ENCODE data around the gene FERMT3.

Gene FERMT3

GRCh38 chr11:64258356-64258755 lies 51.8 kb downstream of the FERMT3 start:
- Histone ChIP-seq H3K9me3 (ENCODE audit: control insufficient read depth, insufficient read depth, low read length) (no peaks in the 10 kb centered on the region), H3K4me1 (ENCODE audit: control insufficient read depth, insufficient read depth, low read length) (peaks cover 1% of the 10 kb centered on the region), H3K36me3 (ENCODE audit: control insufficient read depth, insufficient read depth, low read length) (peaks cover 76% of the 10 kb centered on the region), H3K9ac (ENCODE audit: low read depth, low read length) (no peak overlapping the region), H3K4me3 (ENCODE audit: low read depth, low read length) (no peak overlapping the region), H3K27me3 (ENCODE audit: control insufficient read depth, insufficient read depth, low read length) (no peaks in the 10 kb centered on the region)

DNA sequence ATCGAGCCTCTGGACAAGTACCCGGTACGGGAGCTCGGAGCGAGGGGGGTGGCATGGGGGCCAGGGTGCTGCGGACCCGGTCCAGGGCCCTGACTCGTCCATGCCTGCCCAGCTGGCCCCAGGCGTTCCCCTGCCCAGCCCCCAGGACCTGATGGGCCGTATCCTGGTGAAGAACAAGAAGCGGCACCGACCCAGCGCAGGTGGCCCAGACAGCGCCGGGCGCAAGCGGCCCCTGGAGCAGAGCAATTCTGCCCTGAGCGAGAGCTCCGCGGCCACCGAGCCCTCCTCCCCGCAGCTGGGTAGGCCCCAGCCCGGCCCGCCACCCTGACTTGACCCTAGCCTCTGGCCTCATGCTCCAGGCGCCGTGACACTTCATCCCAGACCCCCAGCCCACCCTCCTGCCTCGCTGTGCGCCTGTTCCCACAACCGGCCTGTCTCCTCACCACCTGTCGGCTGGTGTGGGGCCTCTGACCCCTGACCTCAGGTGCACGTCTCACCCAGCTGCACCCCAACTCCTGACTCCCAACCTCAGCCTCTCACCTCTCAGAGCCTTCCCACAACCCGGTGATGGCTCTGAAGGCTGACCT lies 52.5 kb downstream of the FERMT3 start:
- H3K27me3 ChIP-seq (ENCODE audit: control insufficient read depth, insufficient read depth, low read length): no peaks in the 10 kb centered on the region
- H3K4me1 ChIP-seq (ENCODE audit: control insufficient read depth, insufficient read depth, low read length): no peaks in the 10 kb centered on the region
- H3K9ac ChIP-seq (ENCODE audit: low read depth, low read length): no peak overlapping the region
- H3K4me3 ChIP-seq (ENCODE audit: low read depth, low read length): no peak overlapping the region
- no peaks in the 10 kb centered on the region for H3K9me3 ChIP-seq (ENCODE audit: control insufficient read depth, insufficient read depth, low read length)
- H3K36me3 ChIP-seq (ENCODE audit: control insufficient read depth, insufficient read depth, low read length): peaks cover 82% of the 10 kb centered on the region

GRCh38 chr11:64259533-64260067 lies 53.1 kb downstream of the FERMT3 start:
- H3K9ac ChIP-seq (ENCODE audit: low read depth, low read length): no peak overlapping the region
- no peak overlapping the region for H3K4me3 ChIP-seq (ENCODE audit: low read depth, low read length)
- H3K4me1 ChIP-seq (ENCODE audit: control insufficient read depth, insufficient read depth, low read length): no peaks in the 10 kb centered on the region
- no peaks in the 10 kb centered on the region for H3K9me3 ChIP-seq (ENCODE audit: control insufficient read depth, insufficient read depth, low read length)
- no peaks in the 10 kb centered on the region for H3K27me3 ChIP-seq (ENCODE audit: control insufficient read depth, insufficient read depth, low read length)
- peaks cover 82% of the 10 kb centered on the region for H3K36me3 ChIP-seq (ENCODE audit: control insufficient read depth, insufficient read depth, low read length)

DNA sequence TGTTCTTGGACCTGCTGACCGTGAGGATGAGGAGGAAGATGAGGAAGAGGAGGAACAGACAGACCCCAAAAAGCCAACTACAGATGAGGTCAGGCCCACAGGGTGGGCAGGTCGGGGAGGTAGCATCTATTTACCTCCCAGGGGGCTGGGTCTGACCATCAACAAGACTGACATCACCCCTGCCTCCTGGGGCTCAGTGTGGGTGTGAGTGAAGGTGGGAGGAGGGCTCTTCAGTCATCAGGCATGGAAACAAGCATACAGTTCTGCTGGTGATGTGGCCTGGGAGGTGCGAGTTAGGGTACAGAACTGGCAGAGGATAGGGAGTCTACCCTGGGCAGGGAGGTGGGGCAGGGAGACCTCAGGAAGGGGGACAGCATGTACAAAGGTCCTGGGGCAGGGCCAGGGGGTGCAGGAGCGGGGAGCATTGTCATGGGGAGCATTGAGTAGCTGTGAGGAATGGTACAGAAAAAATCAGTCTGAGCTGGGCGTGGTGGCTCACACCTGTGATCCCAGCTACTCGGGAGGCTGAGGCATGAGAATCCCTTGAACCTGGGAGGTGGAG lies 53.7 kb downstream of the FERMT3 start:
- Histone ChIP-seq H3K36me3 (ENCODE audit: control insufficient read depth, insufficient read depth, low read length) (peaks cover 77% of the 10 kb centered on the region), H3K9ac (ENCODE audit: low read depth, low read length) (no peak overlapping the region), H3K4me3 (ENCODE audit: low read depth, low read length) (no peak overlapping the region), H3K9me3 (ENCODE audit: control insufficient read depth, insufficient read depth, low read length) (no peaks in the 10 kb centered on the region), H3K27me3 (ENCODE audit: control insufficient read depth, insufficient read depth, low read length) (no peaks in the 10 kb centered on the region), H3K4me1 (ENCODE audit: control insufficient read depth, insufficient read depth, low read length) (no peaks in the 10 kb centered on the region)

DNA sequence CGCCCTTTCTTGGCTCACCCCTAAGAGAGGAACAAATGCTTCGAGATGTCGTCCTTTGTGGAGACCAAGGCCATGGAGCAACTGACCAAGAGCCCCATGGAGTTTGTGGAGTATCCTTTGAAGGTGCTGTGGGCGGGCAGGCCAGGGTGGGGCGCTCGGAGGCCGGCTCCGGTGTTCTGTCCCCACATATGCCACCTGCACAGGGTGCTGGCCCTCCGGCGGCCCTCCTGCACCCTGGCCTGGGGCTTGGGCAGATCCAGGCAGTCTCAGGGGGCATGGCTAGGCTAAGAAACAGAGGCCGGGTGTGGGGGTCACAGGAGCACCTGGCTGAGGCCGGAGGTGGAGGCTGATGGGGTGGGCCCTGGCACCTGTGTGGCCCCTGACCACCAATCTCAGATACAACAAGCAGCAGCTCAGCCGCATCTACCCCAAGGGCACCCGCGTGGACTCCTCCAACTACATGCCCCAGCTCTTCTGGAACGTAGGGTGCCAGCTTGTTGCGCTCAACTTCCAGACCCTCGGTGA lies 55.1 kb downstream of the FERMT3 start:
- H3K27me3 ChIP-seq (ENCODE audit: control insufficient read depth, insufficient read depth, low read length): no peaks in the 10 kb centered on the region
- H3K9ac ChIP-seq (ENCODE audit: low read depth, low read length): no peak overlapping the region
- H3K4me3 ChIP-seq (ENCODE audit: low read depth, low read length): no peak overlapping the region
- peaks cover 77% of the 10 kb centered on the region for H3K36me3 ChIP-seq (ENCODE audit: control insufficient read depth, insufficient read depth, low read length)
- H3K9me3 ChIP-seq (ENCODE audit: control insufficient read depth, insufficient read depth, low read length): no peaks in the 10 kb centered on the region
- H3K4me1 ChIP-seq (ENCODE audit: control insufficient read depth, insufficient read depth, low read length): no peaks in the 10 kb centered on the region

DNA sequence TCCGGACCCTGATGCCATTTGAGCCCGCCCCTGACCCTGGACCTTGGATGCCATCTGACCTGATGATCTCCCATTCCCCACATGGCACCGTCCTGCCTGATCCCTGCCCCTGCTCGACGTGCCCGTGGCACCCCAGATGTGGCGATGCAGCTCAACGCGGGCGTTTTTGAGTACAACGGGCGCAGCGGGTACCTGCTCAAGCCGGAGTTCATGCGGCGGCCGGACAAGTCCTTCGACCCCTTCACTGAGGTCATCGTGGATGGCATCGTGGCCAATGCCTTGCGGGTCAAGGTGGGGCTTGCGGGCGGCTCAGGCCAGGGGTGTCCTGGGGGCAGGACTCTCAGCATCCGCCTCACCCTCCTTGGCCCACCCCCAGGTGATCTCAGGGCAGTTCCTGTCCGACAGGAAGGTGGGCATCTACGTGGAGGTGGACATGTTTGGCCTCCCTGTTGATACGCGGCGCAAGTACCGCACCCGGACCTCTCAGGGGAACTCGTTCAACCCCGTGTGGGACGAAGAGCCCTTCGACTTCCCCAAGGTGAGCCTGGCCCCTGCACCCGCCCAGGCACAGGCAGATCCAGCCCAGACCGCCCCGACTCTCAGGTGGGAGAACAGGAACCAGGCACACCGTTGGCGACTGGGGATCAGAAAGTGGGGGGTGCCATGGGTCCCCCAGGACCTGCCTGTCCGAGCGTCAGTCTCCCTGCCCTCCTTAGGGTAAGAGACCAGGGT lies 55.9 kb downstream of the FERMT3 start:
- Histone ChIP-seq H3K36me3 (ENCODE audit: control insufficient read depth, insufficient read depth, low read length) (peaks cover 82% of the 10 kb centered on the region), H3K4me1 (ENCODE audit: control insufficient read depth, insufficient read depth, low read length) (no peaks in the 10 kb centered on the region), H3K27me3 (ENCODE audit: control insufficient read depth, insufficient read depth, low read length) (no peaks in the 10 kb centered on the region), H3K4me3 (ENCODE audit: low read depth, low read length) (no peak overlapping the region), H3K9ac (ENCODE audit: low read depth, low read length) (no peak overlapping the region), H3K9me3 (ENCODE audit: control insufficient read depth, insufficient read depth, low read length) (no peaks in the 10 kb centered on the region)

- Histone ChIP-seq H3K9me3 (ENCODE audit: control insufficient read depth, insufficient read depth, low read length) (no peaks in the 10 kb centered on the region), H3K4me1 (ENCODE audit: control insufficient read depth, insufficient read depth, low read length) (no peaks in the 10 kb centered on the region), H3K27me3 (ENCODE audit: control insufficient read depth, insufficient read depth, low read length) (no peaks in the 10 kb centered on the region), H3K4me3 (ENCODE audit: low read depth, low read length) (no peak overlapping the region), H3K9ac (ENCODE audit: low read depth, low read length) (no peak overlapping the region), H3K36me3 (ENCODE audit: control insufficient read depth, insufficient read depth, low read length) (peaks cover 77% of the 10 kb centered on the region)
These were observed 56.8 kb downstream of the FERMT3 start for GRCh38 chr11:64263021-64263946.

DNA sequence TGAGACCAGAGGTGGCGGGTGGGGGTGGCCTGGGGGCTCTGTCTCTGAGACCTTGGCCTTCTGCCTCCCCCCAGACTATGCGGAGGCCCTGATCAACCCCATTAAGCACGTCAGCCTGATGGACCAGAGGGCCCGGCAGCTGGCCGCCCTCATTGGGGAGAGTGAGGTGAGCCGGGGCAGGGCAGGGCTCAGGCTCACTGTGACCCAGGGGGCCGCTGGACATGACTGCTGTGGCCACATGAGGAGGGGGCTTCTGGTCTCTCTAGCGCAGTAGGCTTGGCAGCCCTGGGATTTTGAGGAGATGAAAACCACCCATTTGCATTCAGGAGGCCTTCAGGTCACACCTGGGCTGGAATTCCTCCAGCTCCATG lies 57.4 kb downstream of the FERMT3 start:
- Histone ChIP-seq H3K27me3 (ENCODE audit: control insufficient read depth, insufficient read depth, low read length) (no peaks in the 10 kb centered on the region), H3K4me1 (ENCODE audit: control insufficient read depth, insufficient read depth, low read length) (no peaks in the 10 kb centered on the region), H3K9ac (ENCODE audit: low read depth, low read length) (no peak overlapping the region), H3K36me3 (ENCODE audit: control insufficient read depth, insufficient read depth, low read length) (peaks cover 71% of the 10 kb centered on the region), H3K9me3 (ENCODE audit: control insufficient read depth, insufficient read depth, low read length) (no peaks in the 10 kb centered on the region), H3K4me3 (ENCODE audit: low read depth, low read length) (no peak overlapping the region)

DNA sequence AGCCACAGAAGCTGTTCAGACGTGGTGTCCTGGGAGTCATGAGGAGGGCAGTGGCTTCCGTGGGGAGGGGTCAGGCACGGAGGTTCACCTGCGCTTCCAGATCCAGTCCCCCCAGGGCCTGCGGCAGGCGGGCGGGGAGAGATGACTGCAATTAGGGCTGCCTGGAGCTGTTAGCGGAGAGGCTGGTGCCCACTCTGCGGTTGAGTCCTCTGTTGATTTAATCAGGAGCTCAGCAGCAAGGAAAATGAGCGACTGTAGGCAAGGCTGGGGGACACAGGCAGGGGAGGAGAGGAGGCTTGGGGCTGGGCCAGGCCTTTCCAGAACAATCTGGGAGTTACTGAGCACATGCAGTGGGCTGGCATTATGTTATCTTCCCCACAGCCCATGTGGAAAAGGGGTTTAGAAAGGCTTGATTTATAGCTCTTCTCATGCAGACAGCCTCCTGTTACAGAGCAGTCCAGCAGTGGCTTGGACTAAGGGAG lies 57.9 kb downstream of the FERMT3 start:
- H3K36me3 ChIP-seq (ENCODE audit: control insufficient read depth, insufficient read depth, low read length): peaks cover 66% of the 10 kb centered on the region
- H3K9me3 ChIP-seq (ENCODE audit: control insufficient read depth, insufficient read depth, low read length): no peaks in the 10 kb centered on the region
- no peaks in the 10 kb centered on the region for H3K27me3 ChIP-seq (ENCODE audit: control insufficient read depth, insufficient read depth, low read length)
- H3K9ac ChIP-seq (ENCODE audit: low read depth, low read length): no peak overlapping the region
- H3K4me3 ChIP-seq (ENCODE audit: low read depth, low read length): no peak overlapping the region
- no peaks in the 10 kb centered on the region for H3K4me1 ChIP-seq (ENCODE audit: control insufficient read depth, insufficient read depth, low read length)

DNA sequence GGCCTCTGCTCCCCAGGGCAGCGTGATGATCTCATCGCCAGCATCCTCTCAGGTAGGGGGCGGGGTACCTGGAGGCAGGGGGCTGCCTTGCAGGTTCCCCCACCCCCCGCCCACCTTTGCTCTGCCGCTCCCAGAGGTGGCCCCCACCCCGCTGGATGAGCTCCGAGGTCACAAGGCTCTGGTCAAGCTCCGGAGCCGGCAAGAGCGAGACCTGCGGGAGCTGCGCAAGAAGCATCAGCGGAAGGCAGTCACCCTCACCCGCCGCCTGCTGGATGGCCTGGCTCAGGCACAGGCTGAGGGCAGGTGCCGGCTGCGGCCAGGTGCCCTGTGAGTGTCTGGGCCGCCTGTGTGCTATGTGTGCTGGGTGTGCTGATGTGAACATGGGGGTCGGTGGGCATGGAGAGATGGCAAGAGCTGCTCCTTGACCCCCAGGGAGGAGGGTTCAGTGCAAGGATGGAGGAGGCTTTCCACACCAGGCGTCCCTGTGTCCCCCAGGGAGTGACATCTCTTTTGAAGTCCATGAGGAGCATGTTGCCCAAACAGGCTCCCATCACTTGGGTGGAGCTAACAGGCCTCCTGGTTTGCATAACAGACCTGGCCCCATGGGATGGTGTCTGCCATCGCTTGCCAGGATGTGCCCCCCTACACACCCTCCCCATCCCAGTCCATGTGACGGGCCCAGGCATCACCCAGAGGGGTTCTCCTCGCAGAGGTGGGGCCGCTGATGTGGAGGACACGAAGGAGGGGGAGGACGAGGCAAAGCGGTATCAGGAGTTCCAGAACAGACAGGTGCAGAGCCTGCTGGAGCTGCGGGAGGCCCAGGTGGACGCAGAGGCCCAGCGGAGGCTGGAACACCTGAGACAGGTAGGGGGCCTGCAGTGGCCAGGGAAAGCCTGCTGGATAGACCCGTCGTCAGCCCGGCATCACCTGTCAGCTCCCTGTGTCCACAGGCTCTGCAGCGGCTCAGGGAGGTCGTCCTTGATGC lies 58.9 kb downstream of the FERMT3 start:
- H3K9ac ChIP-seq (ENCODE audit: low read depth, low read length): no peak overlapping the region
- H3K4me1 ChIP-seq (ENCODE audit: control insufficient read depth, insufficient read depth, low read length): no peaks in the 10 kb centered on the region
- H3K4me3 ChIP-seq (ENCODE audit: low read depth, low read length): no peak overlapping the region

More for the DNA sequence above, 58.9 kb downstream of the FERMT3 start:
- Histone ChIP-seq H3K36me3 (ENCODE audit: control insufficient read depth, insufficient read depth, low read length) (peaks cover 56% of the 10 kb centered on the region), H3K27me3 (ENCODE audit: control insufficient read depth, insufficient read depth, low read length) (no peaks in the 10 kb centered on the region), H3K9me3 (ENCODE audit: control insufficient read depth, insufficient read depth, low read length) (no peaks in the 10 kb centered on the region)

All from iPS-15b (cell line).